MV-4-11 (cell line): ENCODE data around the gene CTU2.

Experiments
- DNase-seq: peaks from one replicate; lab custom pipeline; 2025; lab: John Stamatoyannopoulos, UW

CTU2 gene

GRCh38 chr16:88730632-88731607, 24.6 kb downstream of the CTU2 start:
- no peak for DNase-seq

- no peak for DNase-seq
Measured at GRCh38 chr16:88731699-88732098, 25.4 kb downstream of the CTU2 start.

GRCh38 chr16:88732172-88732960, 26.1 kb downstream of the CTU2 start:
- DNase-seq: no peak

GRCh38 chr16:88732961-88733294, 26.6 kb downstream of the CTU2 start:
- no peak for DNase-seq

- no peak for DNase-seq
Measured at GRCh38 chr16:88733630-88734360, 27.5 kb downstream of the CTU2 start.

DNA sequence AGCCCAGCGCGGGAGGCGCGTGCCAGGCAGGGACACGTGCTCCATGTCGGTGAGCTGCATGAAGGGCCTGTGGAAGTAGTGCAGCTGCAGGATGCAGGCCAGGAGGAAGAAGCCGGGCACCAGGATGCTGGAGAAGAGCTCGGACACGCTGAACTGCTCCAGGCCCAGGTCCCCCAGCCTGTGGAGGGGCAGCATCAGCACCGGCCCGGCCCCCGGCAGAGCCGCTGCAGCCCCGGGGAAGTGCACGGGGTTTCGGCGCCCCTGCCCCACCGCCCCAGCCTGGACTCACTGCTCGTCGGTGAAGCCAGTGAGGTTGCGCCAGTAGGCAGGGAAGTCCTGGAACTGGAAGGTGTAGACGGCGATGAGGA, 28.0 kb downstream of the CTU2 start:
- DNase-seq: no peak

- DNase-seq: no peak
Measured at GRCh38 chr16:88735121-88735520, 28.8 kb downstream of the CTU2 start.

DNA sequence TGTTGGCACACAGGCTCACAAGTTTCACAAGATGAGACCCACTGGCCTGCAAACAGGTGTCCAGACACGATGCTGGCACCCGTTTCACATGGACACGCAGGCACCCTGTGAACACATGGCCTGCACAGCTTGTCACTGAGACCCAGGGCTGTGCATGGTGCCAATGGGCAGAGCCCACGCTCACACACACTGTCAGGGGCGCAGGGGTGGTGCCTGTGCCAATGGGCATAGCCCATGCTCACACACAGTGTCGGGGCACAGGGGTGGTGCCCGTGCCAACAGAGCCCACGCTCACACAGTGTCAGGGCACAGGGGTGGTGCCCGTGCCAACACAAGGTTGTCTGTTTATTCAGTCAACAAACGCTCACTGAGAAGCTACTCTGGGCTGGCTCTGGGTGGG, 29.3 kb downstream of the CTU2 start:
- DNase-seq: no peak

DNA sequence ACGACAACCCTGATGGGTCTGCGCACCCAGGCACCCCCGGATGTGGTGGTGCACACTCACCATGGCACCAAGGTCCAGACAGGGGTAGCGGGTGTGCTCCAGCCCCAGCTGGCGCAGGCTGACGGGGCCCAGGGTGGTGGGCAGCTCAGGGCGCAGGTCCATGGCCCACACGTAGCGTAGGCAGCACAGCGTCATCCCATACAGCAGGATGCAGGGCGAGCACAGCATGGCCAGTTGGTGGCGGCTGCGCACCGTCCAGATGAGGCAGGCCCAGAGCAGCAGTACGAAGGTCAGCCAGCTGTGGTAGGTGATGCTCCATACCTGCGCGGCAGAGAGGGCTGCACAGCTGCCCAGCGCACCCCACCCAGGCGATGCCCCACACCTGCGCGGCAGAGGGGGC, 29.8 kb downstream of the CTU2 start:
- no peak for DNase-seq

DNA sequence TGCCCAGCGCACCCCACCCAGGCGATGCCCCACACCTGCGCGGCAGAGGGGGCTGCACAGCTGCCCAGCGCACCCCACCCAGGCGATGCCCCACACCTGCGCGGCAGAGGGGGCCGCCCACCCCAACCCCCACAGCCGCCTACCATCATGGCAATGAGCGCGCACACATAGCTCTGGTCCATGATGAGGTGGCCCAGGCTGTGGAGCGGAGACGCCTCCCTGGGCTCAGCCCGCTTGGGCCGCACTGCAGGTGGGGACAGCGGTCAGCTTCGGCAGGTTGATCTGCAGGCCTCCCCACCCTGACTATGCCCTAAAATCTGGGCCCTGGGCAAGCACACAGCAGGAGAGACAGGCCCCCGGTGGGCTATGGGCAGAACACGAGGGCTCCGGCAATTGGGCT, 30.2 kb downstream of the CTU2 start:
- DNase-seq: no peak

DNA sequence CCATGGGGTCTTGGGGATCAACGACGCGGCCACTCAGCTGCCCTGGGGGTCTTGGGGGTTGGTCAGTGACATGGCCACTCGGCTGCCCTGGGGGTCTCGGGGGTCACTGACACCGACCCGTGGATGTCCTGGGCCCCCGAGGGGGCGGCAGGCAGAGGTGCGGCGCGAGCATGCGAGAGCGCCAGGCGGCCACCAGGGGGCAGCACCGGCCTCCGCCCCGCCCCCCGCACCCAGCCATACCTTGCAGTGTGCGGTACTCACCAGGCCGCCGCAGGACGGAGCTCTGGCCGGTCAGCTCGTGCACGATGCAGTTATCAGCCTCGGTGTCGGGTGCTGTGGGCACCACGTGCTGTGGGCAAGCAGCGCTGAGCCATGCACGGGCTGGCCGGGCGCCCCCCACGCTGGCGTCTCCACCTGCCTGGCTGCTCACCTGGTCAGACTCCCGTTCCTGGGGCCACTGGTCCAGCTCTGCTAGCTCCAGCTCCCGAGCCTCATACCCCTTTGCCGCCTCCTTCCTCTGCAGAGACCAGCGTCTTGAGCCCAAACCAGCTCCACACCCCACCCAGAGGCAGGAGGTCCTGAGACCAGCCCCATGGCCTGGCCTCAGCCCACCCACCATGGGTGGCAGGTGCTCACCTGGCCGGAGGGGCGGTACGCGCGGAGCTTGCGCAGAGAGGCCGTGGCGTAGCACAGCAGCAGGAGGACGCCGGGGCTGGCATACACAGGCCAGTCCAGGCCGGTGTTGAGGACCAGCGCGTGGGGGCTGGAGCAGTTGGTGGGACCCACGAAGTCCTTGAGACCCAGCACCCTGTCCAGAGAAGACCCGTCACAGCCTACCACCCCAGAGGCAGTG, 31.2 kb downstream of the CTU2 start:
- DNase-seq: peak; percentile 48

DNA sequence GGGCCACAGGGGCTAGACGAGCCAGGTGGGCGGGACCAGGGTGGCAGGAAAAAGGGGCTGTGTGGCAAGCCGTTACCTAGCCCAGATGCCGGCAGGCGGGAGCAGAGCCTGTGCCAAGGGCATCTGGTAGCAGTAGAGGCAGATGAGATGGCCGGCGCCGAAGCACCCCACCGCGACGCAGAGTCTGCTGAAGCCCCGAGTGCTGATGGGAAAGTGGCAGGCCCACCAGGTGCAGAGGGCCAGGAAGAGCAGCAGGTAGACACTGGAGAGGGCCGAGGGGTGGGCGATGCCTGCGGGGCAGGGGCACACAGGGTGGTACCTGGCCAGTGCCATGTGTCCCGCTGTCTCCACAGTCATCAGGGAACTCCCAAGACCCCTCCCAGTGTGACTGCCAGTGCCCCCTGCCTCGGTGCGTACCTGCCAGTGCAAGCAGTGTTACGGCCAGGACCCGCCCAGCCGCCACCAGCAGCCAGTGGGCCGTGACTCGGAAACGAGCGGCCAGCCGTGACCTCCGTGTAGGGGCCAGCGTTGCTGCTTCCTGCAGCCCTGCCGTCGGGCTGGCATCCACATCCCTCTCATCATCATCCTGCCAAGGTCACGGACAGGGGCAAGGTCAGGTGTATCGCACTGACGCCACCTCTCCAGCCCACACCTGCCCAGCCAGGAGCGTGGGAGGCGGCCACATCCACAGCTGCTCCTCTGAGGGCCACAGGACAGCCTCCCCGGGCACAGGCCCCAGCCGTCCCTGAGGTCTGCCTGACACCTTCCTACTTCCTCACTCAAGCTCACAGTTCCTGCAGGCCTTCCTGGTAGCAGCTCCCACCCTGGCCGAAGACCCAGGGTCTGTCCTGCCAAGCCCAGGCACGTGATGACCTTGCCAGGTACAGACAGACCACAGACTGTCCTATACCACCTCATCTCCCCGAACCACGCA, 32.1 kb downstream of the CTU2 start:
- no peak for DNase-seq

GRCh38 chr16:88739139-88739976, 33.1 kb downstream of the CTU2 start:
- no peak for DNase-seq

GRCh38 chr16:88739977-88740726, 33.8 kb downstream of the CTU2 start:
- no peak for DNase-seq

DNA sequence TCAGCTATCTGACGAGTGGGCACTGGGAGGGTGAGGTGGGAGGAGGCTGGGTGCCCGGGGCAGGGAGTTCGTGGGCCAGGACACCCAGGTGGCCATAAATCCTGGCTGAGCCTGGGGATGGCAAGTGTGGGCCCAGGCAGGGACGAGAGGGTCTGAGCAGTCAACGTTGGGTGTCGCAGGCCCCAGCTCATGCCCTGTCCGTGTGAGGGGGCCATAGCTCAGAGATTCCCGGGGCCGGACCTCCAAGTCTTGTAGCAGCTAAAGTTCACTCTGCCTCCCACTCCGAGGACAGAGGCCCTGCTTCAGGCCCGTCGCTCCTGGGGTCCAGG, 34.4 kb downstream of the CTU2 start:
- no peak for DNase-seq

GRCh38 chr16:88741368-88741767, 35.1 kb downstream of the CTU2 start:
- peak; percentile 77 for DNase-seq

GRCh38 chr16:88742896-88743605, 36.7 kb downstream of the CTU2 start:
- no peak for DNase-seq
